GM18858 (cell line): ENCODE data around the gene SIAH2.

Source experiments
- ATAC-seq: cut with Tn5 transposase; IDR thresholded peaks from one replicate; pipeline ENCODE4 v1.9.1; 2021; ENCODE audit not compliant: unreplicated experiment

Gene SIAH2

DNA sequence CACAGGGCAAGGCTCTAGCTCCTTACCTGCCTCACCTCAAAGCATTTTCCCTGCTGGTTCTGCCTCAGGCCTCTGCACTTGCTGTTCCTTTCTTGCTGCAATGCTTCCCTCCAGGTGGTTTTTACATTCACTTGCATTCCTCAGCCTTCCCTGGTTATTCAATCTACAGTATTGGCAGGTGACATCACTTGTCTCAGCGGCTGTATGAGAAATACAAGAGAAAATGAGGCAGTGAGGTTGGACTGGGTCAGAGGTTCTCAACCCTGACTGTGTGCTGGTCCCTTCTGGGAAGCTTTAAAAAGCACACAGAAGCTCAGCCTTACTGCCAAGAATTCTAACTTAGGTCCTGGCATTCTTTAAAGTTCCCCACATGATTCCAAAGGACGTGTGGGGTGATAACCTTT, 26.7 kb downstream of the SIAH2 start:
- ATAC-seq = no peak

DNA sequence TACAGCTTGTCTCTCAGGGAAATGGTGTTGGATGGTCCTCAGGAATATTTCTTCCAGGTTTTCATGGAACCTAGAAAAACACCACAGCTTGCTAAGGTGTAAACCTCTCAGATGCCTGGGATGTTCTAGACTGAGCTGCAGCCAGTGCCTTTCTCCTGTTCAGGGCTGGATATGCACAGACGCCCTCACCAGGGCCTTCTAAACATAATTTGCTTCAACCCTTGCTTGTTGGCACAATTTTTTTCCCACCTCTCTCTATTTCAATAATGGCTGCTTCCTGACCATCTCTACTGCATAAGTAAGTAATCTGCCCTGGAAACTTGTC, 28.2 kb downstream of the SIAH2 start:
- ATAC-seq = no peak

DNA sequence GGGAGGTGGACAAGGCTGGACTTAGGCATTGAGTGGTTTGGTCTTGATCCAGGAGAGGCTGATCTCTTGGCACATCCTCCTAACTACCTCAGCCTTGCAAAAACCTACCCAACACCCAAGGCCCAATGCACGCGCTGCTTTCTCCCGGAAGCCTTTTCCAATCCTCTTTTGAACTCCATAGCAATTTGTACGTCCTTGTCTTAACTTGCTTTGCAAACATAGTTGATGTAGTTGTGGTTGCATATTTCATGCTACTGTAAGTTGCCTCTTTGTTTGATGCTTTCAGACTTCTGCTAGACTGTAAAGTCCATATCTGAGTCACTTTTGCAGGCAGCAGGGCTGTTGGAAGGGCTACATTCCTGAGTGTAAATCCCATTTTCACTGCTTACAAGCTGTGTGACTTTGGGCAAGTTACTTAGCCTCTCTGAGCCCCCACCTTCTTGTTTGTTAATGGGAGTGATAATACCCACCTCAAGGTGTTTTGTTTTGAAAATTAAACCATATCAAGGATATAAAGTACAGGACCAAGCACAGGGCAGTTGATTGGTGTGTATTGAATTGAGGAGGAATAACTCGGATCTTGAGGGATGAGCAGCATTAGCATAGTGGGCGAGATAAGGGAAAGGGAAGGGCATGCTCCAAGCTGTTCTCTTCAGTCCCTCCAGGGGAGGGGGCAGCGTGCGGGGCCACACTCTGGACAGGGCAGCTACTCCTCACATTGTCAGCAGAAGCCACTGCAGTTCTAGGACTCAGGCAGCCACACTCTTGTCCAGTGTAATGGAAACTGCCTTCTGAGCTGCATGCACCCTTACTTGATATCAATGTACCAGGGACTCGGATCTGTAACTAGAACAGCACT, 28.8 kb downstream of the SIAH2 start:
- ATAC-seq = no peak

DNA sequence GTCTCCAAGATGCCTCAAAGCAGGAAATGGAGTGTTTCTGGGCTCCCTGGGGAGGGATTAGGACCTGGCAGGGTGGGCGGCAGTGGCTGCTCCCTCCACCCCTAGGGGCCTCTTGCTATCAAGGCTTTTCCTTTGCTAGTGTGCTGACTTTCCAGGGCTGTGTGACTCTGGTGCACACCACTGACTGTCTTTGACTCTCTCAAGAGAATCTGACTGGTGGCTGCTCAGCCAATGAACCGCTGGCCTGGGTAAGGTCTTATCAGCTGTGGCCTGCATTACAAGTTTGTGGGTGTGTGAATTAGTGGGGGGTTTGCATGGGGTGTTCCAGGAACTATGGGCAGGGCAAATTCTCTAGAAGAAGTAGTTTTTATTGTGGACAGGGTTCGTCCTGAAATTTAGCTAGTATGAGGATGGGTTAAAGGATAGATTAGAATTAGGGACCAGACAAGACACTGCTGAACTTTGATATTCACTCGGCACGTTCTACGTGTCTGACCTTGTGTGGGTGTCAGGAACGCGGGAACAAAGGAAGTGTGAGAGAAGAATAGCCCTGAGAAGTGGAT, 29.5 kb downstream of the SIAH2 start:
- no peak for ATAC-seq

DNA sequence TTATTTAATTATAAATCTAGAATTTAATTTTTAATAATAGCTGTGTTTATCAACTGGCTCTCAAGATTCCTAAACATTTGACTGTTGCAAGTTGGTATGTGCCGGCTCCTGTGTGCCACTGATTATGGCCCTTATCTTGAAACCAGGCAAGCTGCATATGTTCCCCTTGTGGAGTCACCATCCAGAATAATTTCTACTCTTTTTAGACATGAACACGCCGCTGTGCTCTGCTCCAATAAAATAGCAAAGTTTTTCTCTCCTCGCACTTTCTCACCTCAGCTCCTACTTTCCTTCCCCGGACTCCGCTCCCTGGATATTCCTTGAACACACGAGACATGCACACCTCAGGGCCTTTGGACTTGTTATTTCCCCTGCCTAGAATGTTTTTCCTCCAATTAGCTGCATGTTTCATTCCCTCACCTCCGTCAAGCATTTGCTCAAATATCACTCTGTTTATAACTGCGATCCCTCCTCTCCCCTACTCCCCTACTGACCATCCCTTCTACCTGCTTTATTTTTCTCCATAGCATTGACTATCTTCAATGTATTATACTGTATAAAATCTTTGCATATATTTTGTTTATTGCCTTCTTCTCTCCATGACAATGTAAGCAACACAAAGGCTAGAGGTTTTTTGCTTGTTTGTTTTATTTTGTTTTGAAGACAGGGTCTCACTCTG, 33.1 kb downstream of the SIAH2 start:
- no peak for ATAC-seq

DNA sequence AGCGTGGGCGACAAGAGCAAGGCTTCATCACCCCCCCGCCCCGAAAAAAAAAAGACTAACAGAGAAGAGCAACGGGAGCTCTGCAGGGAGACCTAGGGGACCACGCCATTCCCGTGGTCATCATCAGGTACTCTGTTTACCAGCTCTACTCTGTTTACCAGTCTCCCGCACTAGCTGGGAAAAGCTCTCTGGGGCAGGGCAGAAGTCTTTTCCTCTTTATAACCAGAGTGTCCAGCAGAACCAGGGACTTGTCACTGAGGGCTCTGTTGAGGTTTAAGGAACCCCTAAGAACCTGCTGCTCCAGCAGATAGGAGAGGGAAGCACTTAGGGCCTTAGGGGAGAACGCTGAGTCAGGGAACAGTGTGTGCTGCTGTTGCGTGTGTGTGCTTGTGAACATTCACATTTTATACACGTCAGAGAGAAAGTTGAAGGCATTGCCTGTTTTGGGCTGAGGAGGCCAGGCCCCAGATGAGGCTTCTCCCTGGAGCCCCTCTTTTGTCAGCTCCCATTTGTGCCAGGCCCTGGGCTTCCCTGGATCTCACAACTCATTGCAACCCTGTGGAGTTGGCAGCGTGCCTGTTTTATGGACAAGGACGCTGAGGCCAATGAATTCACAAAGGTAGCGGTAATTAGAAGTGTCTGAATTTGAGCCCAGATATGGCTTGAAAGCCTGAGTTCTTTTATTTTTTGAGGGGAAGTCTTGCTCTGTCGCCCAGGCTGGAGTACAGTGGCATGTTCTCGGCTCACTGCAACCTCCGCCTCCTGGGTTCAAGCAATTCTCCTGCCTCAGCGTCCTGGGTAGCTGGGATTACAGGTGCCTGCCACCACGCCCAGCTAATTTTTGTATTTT, 35.1 kb downstream of the SIAH2 start:
- no peak for ATAC-seq

DNA sequence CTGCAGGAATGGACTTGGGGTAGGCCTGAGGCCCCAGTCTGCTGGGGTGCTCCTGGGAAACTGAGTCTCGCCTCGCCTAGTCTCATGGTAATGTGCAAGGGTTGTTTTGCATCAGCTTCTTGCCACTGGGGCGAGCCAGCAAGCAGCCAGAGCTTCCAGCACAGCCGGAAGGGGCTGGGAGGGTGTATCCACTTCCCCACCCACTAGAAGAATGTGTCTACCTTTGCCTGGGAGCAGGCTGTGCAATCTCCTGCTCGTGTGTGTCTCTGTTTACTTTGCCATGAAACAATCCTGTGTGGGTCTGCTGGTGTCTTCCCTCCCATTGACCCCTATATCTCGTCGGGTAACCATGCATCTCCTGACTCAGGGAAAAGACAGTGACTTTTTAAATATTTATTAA, 37.4 kb downstream of the SIAH2 start:
- ATAC-seq = no peak

DNA sequence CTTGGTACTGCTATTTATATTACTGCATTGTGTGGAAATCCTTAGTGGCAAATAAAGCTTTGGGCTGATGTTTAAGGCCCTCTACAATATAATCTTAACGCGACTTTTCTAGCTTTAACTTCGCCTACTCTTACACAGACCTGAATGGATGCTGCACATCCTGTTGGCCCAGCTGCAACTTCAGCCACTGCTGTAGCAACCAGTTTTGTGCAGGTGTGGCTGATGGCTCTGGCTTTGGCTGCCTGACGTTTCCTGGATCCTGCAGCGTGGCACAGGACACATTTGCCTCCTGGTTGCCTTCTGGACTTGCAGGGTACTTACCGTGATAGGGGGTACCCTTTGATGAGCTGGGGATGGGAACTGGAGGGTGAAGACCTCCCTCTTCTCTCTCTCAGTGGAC, 39.0 kb downstream of the SIAH2 start:
- no peak for ATAC-seq

DNA sequence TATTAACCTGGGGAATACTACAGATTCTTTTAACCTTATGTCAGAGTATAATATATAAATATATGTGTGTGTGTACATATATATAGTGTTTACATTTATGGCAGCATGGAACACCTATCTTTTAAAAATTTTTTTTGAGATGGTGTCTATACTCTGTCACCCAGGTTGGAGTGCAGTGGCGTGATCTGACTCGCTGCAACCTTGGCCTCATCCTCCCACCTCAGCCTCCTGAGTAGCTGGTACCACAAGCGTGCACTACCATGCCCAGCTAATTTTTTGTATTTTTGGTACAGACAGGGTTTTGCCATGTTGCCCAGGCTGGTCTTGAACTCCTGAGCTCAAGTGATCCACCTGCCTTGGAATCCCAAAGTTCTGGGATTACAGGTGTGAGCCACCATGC, 40.7 kb downstream of the SIAH2 start:
- ATAC-seq = no peak

DNA sequence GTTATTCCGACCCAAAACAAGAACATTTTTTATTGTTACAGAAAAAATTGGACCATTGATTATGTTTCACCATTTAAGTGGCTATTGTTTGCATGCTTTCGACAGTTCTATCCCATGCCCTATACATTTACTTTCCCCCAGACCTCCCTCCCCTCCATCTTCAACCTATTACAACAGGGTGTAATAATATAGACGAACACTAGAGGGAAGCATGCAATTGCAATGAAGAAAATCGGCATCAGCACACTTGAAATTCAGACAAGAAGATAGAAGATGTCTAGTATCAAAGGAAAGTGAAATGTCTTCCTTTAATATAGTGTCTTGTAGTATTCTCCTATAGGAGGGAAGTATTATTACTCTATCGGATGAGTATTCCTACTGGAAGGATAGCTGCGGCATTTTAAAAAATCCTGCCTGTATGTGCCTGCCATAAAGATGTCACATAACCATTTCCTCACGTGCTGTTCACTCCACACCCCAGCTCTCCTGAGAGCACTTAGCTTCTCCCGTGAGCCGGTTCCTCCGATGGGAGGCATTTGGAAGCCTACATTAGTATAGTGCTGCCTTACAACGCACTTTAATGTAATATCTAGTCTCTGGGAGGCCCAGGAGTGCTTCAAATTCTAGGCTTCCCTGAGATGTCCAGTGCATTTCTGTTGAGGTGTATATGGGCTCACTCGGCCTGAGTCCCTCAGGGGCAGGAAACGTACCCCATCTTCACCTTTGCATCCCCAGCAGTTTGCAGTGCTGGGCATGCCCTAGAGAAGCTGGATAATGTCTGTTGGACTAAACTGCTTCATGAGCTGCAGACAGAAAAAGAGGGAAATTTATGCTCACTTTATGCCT, 41.5 kb downstream of the SIAH2 start:
- peak; percentile 68 for ATAC-seq

DNA sequence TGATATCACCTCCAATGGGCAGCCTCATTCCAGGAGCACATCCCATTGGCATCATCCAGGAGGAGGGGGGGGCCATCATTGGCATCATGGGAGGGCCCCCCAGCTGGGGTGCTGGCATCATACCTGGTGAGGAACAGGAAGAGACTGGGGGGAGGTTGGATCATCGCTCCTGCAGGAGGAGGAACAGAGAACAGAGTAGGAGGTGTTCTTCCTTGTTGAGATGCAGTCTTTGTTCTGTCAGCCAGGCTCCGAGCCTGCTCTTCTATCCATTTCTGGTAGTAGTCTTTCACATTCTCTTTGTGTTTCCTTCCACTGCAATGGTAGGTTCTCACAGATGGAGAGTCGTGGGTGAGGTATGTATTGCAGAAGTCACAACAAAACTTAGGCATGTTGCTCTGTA, 42.5 kb downstream of the SIAH2 start:
- ATAC-seq = no peak

DNA sequence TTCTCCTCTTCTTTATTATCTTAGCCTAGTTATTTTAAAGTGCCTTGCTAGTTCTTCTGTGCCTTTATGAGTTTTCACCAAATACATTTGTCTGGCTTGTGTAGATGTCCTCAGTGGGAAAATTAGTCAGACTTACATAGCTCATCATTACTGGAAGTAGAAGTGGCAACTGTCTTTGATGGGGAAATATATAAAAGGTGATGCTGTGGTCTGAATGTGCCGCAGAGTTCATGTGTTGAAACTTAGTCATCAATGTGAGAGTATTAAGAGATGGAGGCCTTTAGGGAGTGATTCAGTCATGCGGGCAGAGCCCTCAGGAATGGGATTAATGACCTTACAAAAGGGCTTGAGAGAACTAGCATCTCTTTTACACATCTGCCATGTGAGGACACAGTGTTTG, 52.9 kb downstream of the SIAH2 start:
- no peak for ATAC-seq

DNA sequence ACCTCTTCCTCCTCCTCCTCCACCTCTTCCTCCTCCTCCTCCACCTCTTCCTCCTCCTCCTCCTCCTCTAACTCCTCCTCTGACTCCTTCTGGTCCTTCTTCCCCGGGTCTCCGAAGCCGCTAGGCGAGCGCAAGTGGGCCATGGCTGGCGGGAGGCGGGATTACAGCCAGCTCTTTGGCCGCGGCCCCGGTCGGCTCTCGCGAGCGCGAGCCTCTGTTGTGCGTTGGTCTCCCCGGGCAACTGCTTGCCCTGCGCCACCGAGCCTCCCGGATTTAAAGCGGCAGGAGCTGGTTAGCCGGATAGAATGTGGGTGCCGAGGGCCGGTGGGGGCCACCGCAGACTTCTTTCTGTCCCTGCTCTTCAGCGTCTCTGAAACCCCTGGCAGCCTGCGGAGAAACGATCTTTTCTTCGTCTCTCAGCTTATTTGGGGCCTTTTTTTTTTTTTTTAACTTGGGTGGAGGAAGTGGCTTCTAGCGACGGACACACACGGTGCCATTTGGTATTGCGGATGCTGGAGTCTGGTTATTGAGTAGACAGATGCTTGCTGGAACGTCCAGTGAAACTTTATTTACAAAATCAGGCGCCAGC, 59.1 kb downstream of the SIAH2 start, which contains the start of gene ERICH6:
TSS of gene ERICH6 (minus strand) at position 165 of the 589 bp plus-strand sequence. CDS start at position 143, 22 bp downstream.
- peak; percentile 99 for ATAC-seq

DNA sequence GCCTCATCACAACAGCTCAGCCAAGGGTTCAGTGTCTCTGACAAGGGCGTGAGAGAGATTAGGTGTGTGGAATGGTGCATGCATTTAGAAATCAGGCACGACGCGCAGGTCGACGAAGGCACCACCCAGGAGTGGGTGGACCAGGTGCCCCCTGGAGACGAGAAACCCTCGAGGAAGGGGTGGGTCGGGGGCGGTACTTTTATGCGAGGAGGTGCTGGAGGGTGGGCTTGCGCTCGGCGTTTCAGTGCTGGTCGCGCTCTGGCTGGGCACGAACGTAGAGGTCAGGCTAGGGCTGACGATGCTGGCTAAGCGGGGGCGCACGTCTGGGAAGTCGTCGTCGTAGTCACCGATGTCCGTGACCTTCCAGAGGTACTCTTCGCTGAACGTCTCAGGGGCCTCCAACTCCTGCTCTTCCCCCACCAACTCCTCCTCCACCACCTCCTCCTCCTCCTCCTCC, 59.6 kb downstream of the SIAH2 start:
- ATAC-seq = no peak

DNA sequence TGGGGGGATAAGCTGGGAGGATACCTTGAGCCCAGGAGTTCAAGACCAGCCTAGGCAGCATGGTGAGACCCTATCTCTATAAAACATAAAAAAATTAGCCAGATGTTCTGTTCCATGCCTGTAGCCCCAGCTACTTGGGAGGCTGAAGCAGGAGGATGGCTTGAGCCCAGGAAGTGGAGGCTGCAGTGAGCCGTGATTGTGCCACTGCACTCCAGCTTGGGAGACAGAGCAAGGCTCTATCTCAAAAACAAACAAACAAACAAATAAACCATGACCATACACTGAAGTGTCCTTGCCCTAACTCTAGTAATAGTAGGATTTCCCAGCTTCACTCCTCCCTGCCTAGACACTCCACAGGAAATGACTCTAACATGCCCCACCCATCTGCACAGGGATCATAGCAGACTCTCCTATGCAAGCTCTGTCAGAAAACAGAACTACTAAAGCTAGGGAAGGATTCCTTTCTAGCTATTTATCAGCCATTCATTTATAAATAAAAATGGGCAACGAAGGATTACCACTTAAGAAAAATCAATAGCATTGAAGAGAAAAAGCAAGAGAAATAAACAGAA, 63.8 kb downstream of the SIAH2 start:
- no peak for ATAC-seq

DNA sequence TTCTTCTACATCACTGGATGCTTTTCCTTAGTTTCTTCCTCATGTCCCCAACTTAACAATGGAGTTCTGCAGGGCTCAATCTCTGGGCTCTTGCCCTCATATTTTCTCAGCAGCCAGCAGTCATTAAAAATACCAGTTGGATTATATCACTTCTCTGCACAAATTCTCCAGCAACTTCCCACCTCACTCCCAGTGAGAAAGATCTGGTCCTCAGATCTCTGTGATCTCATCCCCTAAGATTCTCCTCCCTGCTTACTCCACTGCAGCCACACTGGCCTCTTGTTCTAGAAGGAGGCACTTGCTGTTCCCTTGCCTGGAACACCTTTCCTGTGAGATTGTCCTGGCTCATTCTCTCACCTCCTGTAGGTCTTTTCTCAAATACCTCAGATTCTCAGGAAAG, 65.3 kb downstream of the SIAH2 start:
- no peak for ATAC-seq

DNA sequence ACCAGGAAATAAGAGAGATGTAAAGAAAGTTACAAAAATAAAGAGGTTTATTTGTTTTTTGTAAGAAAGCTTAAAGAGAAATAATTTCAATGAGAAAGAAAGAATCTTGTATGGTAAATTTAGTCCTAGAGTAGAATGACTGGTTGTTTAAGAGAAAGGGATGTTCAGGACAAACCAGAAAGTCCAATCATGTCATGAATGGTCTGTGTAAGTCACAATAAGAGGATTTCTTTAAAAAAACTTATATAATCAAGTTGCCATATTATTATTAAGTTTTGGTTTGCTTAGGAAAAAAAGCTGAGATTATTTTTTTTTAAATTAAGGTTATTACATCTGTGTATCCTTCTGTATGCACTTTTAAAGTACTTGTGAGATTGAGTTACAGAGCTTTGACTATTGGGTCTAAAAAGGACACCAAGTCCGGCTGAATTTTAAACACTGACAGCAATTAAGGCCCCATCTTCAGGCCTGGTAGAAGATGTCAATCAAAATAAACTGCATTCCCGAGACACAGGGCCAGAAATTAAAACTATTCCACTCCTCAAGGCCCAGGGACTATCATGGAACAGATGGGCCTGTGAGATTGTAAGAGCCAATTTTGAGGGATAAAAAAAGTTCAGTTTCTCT, 71.4 kb downstream of the SIAH2 start:
- no peak for ATAC-seq
